OCI-LY1 (cell line): ENCODE data around the gene PCDHA5.

Experiments used
- CTCF ChIP-seq: fragments of 200-600 bp; sonication (generic), shearing (Covaris generic); IDR thresholded peaks from 2 replicates; pipeline ENCODE4 v1.5.1; 2017; ENCODE audit warnings: mild to moderate bottlenecking, antibody characterized with exemption, low read length, moderate library complexity, mixed read lengths
- EZH2 ChIP-seq: fragments of 200-600 bp; sonication (generic), shearing (Covaris generic); IDR thresholded peaks from 2 replicates; pipeline ENCODE4 v1.8.0; 2017; ENCODE audit warnings: borderline replicate concordance, mixed run types, mild to moderate bottlenecking, antibody characterized with exemption, low read length, moderate library complexity, mixed read lengths

- TF ChIP-seq CTCF (no peak), EZH2 (no peak)
Observed at GRCh38 chr5:140870221-140871201, 49.1 kb downstream of the PCDHA5 start.
